Left ventricle myocardium inferior (tissue), 1 donor: Measurements from ENCODE around the gene DDX24. TPM values are rescaled to one million over a fixed set of nuclear protein-coding genes. Genes with fewer than 3 reads are reported as not detected.
A peak's percentile ranks its signal among the peaks of the same experiment; 100 is the strongest.

Experiments used
- DNase-seq: peaks from one replicate; pipeline ENCODE4 v3.0.0-alpha.2; 2020
- H3K27ac ChIP-seq: fragments of 200-600 bp; replicated peaks from 2 replicates; pipeline ENCODE4 v1.8.0; 2021
- H3K27me3 ChIP-seq: fragments of 200-600 bp; 2 replicates; pipeline ENCODE4 v1.8.0; 2021; ENCODE audit warnings: low read depth
- H3K36me3 ChIP-seq: fragments of 200-600 bp; 2 replicates; pipeline ENCODE4 v1.8.0; 2021
- H3K4me1 ChIP-seq: fragments of 200-600 bp; 2 replicates; pipeline ENCODE4 v1.8.0; 2021
- H3K4me3 ChIP-seq: fragments of 200-600 bp; 2 replicates; pipeline ENCODE4 v1.8.0; 2021; ENCODE audit warnings: mild to moderate bottlenecking, moderate library complexity
- H3K9me3 ChIP-seq: fragments of 200-600 bp; replicated peaks from 2 replicates; pipeline ENCODE4 v1.8.0; 2021
- CTCF ChIP-seq: fragments of 200-600 bp; IDR thresholded peaks from 2 replicates; pipeline ENCODE4 v1.8.0; 2021; ENCODE audit warnings: antibody characterized with exemption, mild to moderate bottlenecking, borderline replicate concordance
- intact Hi-C: fragments of 100-400 bp; cut with micrococcal nuclease; formaldehyde crosslinking; loops from one replicate; pipeline ENCODE4 v1.11.0; 2022
- total RNA-seq: library from RNA; stranded (reverse); fragmentation: NEBNext Ultra II Directional; extraction: Animal tissue kit (Norgen Biotek cat#: 25700); gene quantifications from one replicate; pipeline ENCODE4 v1.2.1, GENCODE V29; 2021
- donor health status: DM: no; HTN: yes; CAD: no; lungs with severe emphysema.

Gene DDX24
- total RNA-seq, 1 donor from 2014 or later = 208 TPM

- H3K4me3 ChIP-seq = peak overlapping the region; percentile 82
These were observed 55.3 kb downstream of the DDX24 start for GRCh38 chr14:94025720-94026119.

GRCh38 chr14:94024549-94024948 is 56.5 kb downstream of the DDX24 start:
- TF ChIP-seq CTCF = no peak
- no peaks in the 10 kb centered on the region for H3K9me3 ChIP-seq
- H3K4me1 ChIP-seq = peaks cover 7% of the 10 kb centered on the region
- no peak for DNase-seq
- no peak overlapping the region for H3K27ac ChIP-seq
- intact Hi-C loops = no loop called here
- no peaks in the 10 kb centered on the region for H3K36me3 ChIP-seq
- H3K4me3 ChIP-seq = no peak overlapping the region
- H3K27me3 ChIP-seq = no peaks in the 10 kb centered on the region

More at GRCh38 chr14:94025720-94026119, 55.3 kb downstream of the DDX24 start:
- DNase-seq = no peak
- no peak overlapping the region for H3K27ac ChIP-seq
- TF ChIP-seq CTCF = no peak
- no peaks in the 10 kb centered on the region for H3K9me3 ChIP-seq
- peaks cover 7% of the 10 kb centered on the region for H3K4me1 ChIP-seq
- intact Hi-C loops = no loop called here
- no peaks in the 10 kb centered on the region for H3K36me3 ChIP-seq
- H3K27me3 ChIP-seq = no peaks in the 10 kb centered on the region

GRCh38 chr14:94022532-94023411 is 58.2 kb downstream of the DDX24 start:
- no peaks in the 10 kb centered on the region for H3K9me3 ChIP-seq
- H3K4me1 ChIP-seq = peaks cover 7% of the 10 kb centered on the region
- DNase-seq = peak; percentile 1
- no peak for TF ChIP-seq CTCF
- no peak overlapping the region for H3K27ac ChIP-seq
- intact Hi-C loops = no loop called here
- H3K27me3 ChIP-seq = no peaks in the 10 kb centered on the region
- no peaks in the 10 kb centered on the region for H3K36me3 ChIP-seq
- H3K4me3 ChIP-seq = no peak overlapping the region

GRCh38 chr14:94021416-94022157 is 59.4 kb downstream of the DDX24 start:
- Histone ChIP-seq H3K27ac (no peak overlapping the region), H3K4me1 (peaks cover 4% of the 10 kb centered on the region), H3K27me3 (no peaks in the 10 kb centered on the region), H3K9me3 (no peaks in the 10 kb centered on the region), H3K36me3 (no peaks in the 10 kb centered on the region), H3K4me3 (no peak overlapping the region)
- TF ChIP-seq CTCF = no peak
- intact Hi-C loops = no loop called here
- peak; percentile 3 for DNase-seq

GRCh38 chr14:94021001-94021400 is 60.0 kb downstream of the DDX24 start:
- DNase-seq = no peak
- intact Hi-C loops = no loop called here
- Histone ChIP-seq H3K36me3 (no peaks in the 10 kb centered on the region), H3K9me3 (no peaks in the 10 kb centered on the region), H3K27me3 (no peaks in the 10 kb centered on the region), H3K4me1 (no peaks in the 10 kb centered on the region), H3K4me3 (no peak overlapping the region), H3K27ac (no peak overlapping the region)
- TF ChIP-seq CTCF = no peak
